DOHH2 (cell line): ENCODE results near the gene TLR4.
A peak's percentile ranks its signal among the peaks of the same experiment; 100 is the strongest.

Experiments used
- H3F3A ChIP-seq: fragments of 200-600 bp; sonication (generic), shearing (Covaris generic); 2 replicates; pipeline ENCODE4 v1.6.0; 2016; ENCODE audit warnings: antibody characterized with exemption, mild to moderate bottlenecking; ENCODE audit not compliant: control insufficient read depth, insufficient read depth
- H3K27ac ChIP-seq: fragments of 200-600 bp; sonication (generic); 2 replicates; pipeline ENCODE4 v1.5.1; 2014; ENCODE audit warnings: low read depth, mild to moderate bottlenecking, low read length, moderate library complexity
- H3K27me3 ChIP-seq: fragments of 200-600 bp; sonication (generic); 2 replicates; pipeline ENCODE4 v1.6.1; 2014; ENCODE audit warnings: mild to moderate bottlenecking, low read length, mixed read lengths; ENCODE audit not compliant: control insufficient read depth
- H3K36me3 ChIP-seq: fragments of 200-600 bp; sonication (generic); 2 replicates; pipeline ENCODE4 v1.6.1; 2014; ENCODE audit warnings: mild to moderate bottlenecking, low read length, moderate library complexity, mixed read lengths; ENCODE audit not compliant: control insufficient read depth
- H3K4me1 ChIP-seq: fragments of 200-600 bp; sonication (generic); 2 replicates; pipeline ENCODE4 v1.6.1; 2014; ENCODE audit warnings: mild to moderate bottlenecking, low read length, mixed read lengths; ENCODE audit not compliant: control insufficient read depth
- H3K4me2 ChIP-seq: fragments of 200-600 bp; sonication (generic); 2 replicates; pipeline ENCODE4 v1.6.0; 2014; ENCODE audit warnings: mild to moderate bottlenecking, low read length, moderate library complexity
- H3K4me3 ChIP-seq: fragments of 200-600 bp; sonication (generic); 2 replicates; pipeline ENCODE4 v1.5.1; 2014; ENCODE audit warnings: mild to moderate bottlenecking, low read length, mixed read lengths
- H3K79me2 ChIP-seq: fragments of 200-600 bp; sonication (generic); 2 replicates; pipeline ENCODE4 v1.6.1; 2014; ENCODE audit warnings: mild to moderate bottlenecking, low read length, mixed read lengths; ENCODE audit not compliant: control insufficient read depth
- H3K9me2 ChIP-seq: fragments of 200-600 bp; sonication (generic); replicated peaks from 2 replicates; pipeline ENCODE4 v1.6.1; 2014; ENCODE audit warnings: mild to moderate bottlenecking, low read length, mixed read lengths; ENCODE audit not compliant: control insufficient read depth
- H3K9me3 ChIP-seq: fragments of 200-600 bp; sonication (generic); 2 replicates; pipeline ENCODE4 v1.6.1; 2014; ENCODE audit warnings: antibody characterized with exemption, low read length, mixed read lengths; ENCODE audit not compliant: control insufficient read depth, insufficient read depth
- H4K20me1 ChIP-seq: fragments of 200-600 bp; sonication (generic); 2 replicates; pipeline ENCODE4 v1.6.0; 2014; ENCODE audit warnings: low read depth, mild to moderate bottlenecking, antibody characterized with exemption, low read length, moderate library complexity; ENCODE audit not compliant: control insufficient read depth, insufficient read depth
- CTCF ChIP-seq: fragments of 200-600 bp; sonication (generic); IDR thresholded peaks from one replicate; pipeline ENCODE4 v1.5.1; 2014; ENCODE audit warnings: antibody characterized with exemption, mild to moderate bottlenecking, low read depth, low read length; ENCODE audit not compliant: poor library complexity, severe bottlenecking
- EZH2phosphoT487 ChIP-seq: fragments of 200-600 bp; sonication (generic); IDR thresholded peaks from 2 replicates; pipeline ENCODE4 v1.6.1; 2017; ENCODE audit warnings: borderline replicate concordance, mild to moderate bottlenecking, antibody characterized with exemption, low read length, moderate library complexity, mixed read lengths

The TLR4 gene

GRCh38 chr9:117718085-117718484 lies 13.9 kb downstream of the TLR4 start:
- H3K27ac ChIP-seq, result no peak overlapping the region
- H3K4me2 ChIP-seq, result 0 out of 2 replicates have a peak overlapping the region, but pooled peaks have one; percentile 5
- peaks cover 4% of the 10 kb centered on the region; the same call in 1 of the 2 replicates for H3K27me3 ChIP-seq
- no peaks in the 10 kb centered on the region for H3K9me3 ChIP-seq
- TF ChIP-seq CTCF, result no peak
- TF ChIP-seq EZH2phosphoT487, result no peak
- H3F3A ChIP-seq, result no peaks in the 10 kb centered on the region
- H3K4me3 ChIP-seq, result no peak overlapping the region
- no peaks in the 10 kb centered on the region for H3K79me2 ChIP-seq
- no peaks in the 10 kb centered on the region for H3K9me2 ChIP-seq
- peaks cover 13% of the 10 kb centered on the region for H3K4me1 ChIP-seq
- H4K20me1 ChIP-seq, result no peaks in the 10 kb centered on the region
- no peaks in the 10 kb centered on the region for H3K36me3 ChIP-seq

- no peak for TF ChIP-seq EZH2phosphoT487
- TF ChIP-seq CTCF, result no peak
- Histone ChIP-seq H3K27ac (no peak overlapping the region), H4K20me1 (no peaks in the 10 kb centered on the region), H3F3A (no peaks in the 10 kb centered on the region), H3K4me2 (no peak overlapping the region), H3K27me3 (peaks cover 4% of the 10 kb centered on the region; the same call in 1 of the 2 replicates), H3K4me1 (peaks cover 13% of the 10 kb centered on the region), H3K9me2 (no peaks in the 10 kb centered on the region), H3K36me3 (no peaks in the 10 kb centered on the region), H3K4me3 (no peak overlapping the region), H3K79me2 (no peaks in the 10 kb centered on the region), H3K9me3 (no peaks in the 10 kb centered on the region)
Measured at GRCh38 chr9:117718701-117719100, 14.5 kb downstream of the TLR4 start.

GRCh38 chr9:117719161-117719920 lies 15.1 kb downstream of the TLR4 start:
- no peak overlapping the region for H3K4me2 ChIP-seq
- H3K27ac ChIP-seq, result no peak overlapping the region

More at GRCh38 chr9:117719161-117719920, 15.1 kb downstream of the TLR4 start:
- Histone ChIP-seq H4K20me1 (no peaks in the 10 kb centered on the region), H3K36me3 (no peaks in the 10 kb centered on the region), H3K9me3 (no peaks in the 10 kb centered on the region), H3K79me2 (no peaks in the 10 kb centered on the region), H3K27me3 (0 out of 2 replicates have a peak, but pooled peaks cover 2% of the 10 kb centered on the region), H3K4me1 (peaks cover 13% of the 10 kb centered on the region), H3F3A (no peaks in the 10 kb centered on the region), H3K9me2 (no peaks in the 10 kb centered on the region), H3K4me3 (no peak overlapping the region)
- TF ChIP-seq CTCF (no peak), EZH2phosphoT487 (no peak)
